Activated CD4-positive, alpha-beta T cell treated with anti-CD3 and anti-CD28 coated beads for 36 hours (primary cell): Measurements from ENCODE around the gene MRGPRX2. TPM values are rescaled to one million over a fixed set of nuclear protein-coding genes. Genes with fewer than 3 reads are reported as not detected.
A peak's percentile ranks its signal among the peaks of the same experiment; 100 is the strongest.

Experiments used
- ATAC-seq: fragments of 200-7000 bp; cut with Tn5 transposase; one replicate; pipeline ENCODE4 v1.10.0; 2021; ENCODE audit warnings: mild to moderate bottlenecking, moderate library complexity
- CTCF ChIA-PET: fragments of 350-600 bp; sonication (Branson Sonifier 250); formaldehyde crosslinking; loops from one replicate; lab custom pipeline; 2021; ENCODE audit warnings: antibody characterized with exemption; lab: Charles Lee
- POLR2A ChIA-PET: fragments of 350-600 bp; sonication (Branson Sonifier 250); formaldehyde crosslinking; loops from one replicate; lab custom pipeline; 2021; ENCODE audit warnings: antibody characterized with exemption, inconsistent platforms; lab: Charles Lee
- DNase-seq: peaks from one replicate; pipeline ENCODE4 v3.0.0-alpha.2; 2020
- H3K27ac Mint-ChIP-seq: one replicate; pipeline ENCODE4 v1.8.0; 2021; ENCODE audit warnings: mixed read lengths
- H3K27me3 Mint-ChIP-seq: one replicate; pipeline ENCODE4 v1.8.0; 2021; ENCODE audit warnings: mixed read lengths
- H3K36me3 Mint-ChIP-seq: one replicate; pipeline ENCODE4 v1.8.0; 2021; ENCODE audit warnings: low read depth, mixed read lengths
- H3K4me1 Mint-ChIP-seq: one replicate; pipeline ENCODE4 v1.8.0; 2021; ENCODE audit warnings: mixed read lengths
- H3K4me3 Mint-ChIP-seq: one replicate; pipeline ENCODE4 v1.8.0; 2021; ENCODE audit warnings: mild to moderate bottlenecking, moderate library complexity, mixed read lengths
- H3K9me3 Mint-ChIP-seq: one replicate; pipeline ENCODE4 v1.8.0; 2021; ENCODE audit warnings: low read depth, mixed read lengths
- intact Hi-C, 2 experiments: fragments of 100-400 bp; cut with DNase I in 1 of 2; cut with micrococcal nuclease in 1 of 2; formaldehyde crosslinking; loops; one replicate each; pipeline versions ENCODE4 v1.14.2 to v1.15.1; 2022 to 2024; cut with DNase I, micrococcal nuclease
- total RNA-seq, 2 experiments: library from RNA; stranded (reverse); gene quantifications; one replicate each; pipeline ENCODE4 v1.2.3, GENCODE V29; 2021

The MRGPRX2 gene
- total RNA-seq, 2 experiments from 2014 or later: not detected

- no peak for ATAC-seq
- no peaks in the 10 kb centered on the region for H3K36me3 Mint-ChIP-seq
- POLR2A ChIA-PET: no interaction called here
- no peak overlapping the region for H3K27ac Mint-ChIP-seq
- CTCF ChIA-PET: interaction anchor here (0.6 kb wide), 1 partner anchor 15 kb away, joined by 3 read pairs; no protein-coding TSS in a partner anchor
- no peaks in the 10 kb centered on the region for H3K4me1 Mint-ChIP-seq
- peaks cover 22% of the 10 kb centered on the region for H3K27me3 Mint-ChIP-seq
- intact Hi-C loops: no loop called here
- peaks cover 3% of the 10 kb centered on the region for H3K9me3 Mint-ChIP-seq
- no peak overlapping the region for H3K4me3 Mint-ChIP-seq
- no peak for DNase-seq
Observed at GRCh38 chr11:19039409-19039808, 21.1 kb downstream of the MRGPRX2 start.

GRCh38 chr11:19032990-19033389 is 27.5 kb downstream of the MRGPRX2 start:
- peaks cover 24% of the 10 kb centered on the region for H3K27me3 Mint-ChIP-seq
- no peak for DNase-seq
- ChIA-PET CTCF (no interaction called here), POLR2A (no interaction called here)
- no peaks in the 10 kb centered on the region for H3K9me3 Mint-ChIP-seq
- no peaks in the 10 kb centered on the region for H3K36me3 Mint-ChIP-seq
- H3K4me1 Mint-ChIP-seq: peaks cover under 1% of the 10 kb centered on the region
- no peak overlapping the region for H3K27ac Mint-ChIP-seq
- no peak overlapping the region for H3K4me3 Mint-ChIP-seq
- intact Hi-C loops: no loop called here
- no peak for ATAC-seq

- no peaks in the 10 kb centered on the region for H3K9me3 Mint-ChIP-seq
- peaks cover 5% of the 10 kb centered on the region for H3K4me1 Mint-ChIP-seq
- DNase-seq: no peak
- H3K27me3 Mint-ChIP-seq: peaks cover 44% of the 10 kb centered on the region
- no peaks in the 10 kb centered on the region for H3K36me3 Mint-ChIP-seq
- intact Hi-C loops: no loop called here
- CTCF ChIA-PET: no interaction called here
- peak; percentile 59 for ATAC-seq
- H3K4me3 Mint-ChIP-seq: no peak overlapping the region
- POLR2A ChIA-PET: no interaction called here
- H3K27ac Mint-ChIP-seq: no peak overlapping the region
Observed at GRCh38 chr11:19027829-19028595, 32.5 kb downstream of the MRGPRX2 start.

GRCh38 chr11:19026862-19027261 is 33.7 kb downstream of the MRGPRX2 start:
- H3K27me3 Mint-ChIP-seq: peaks cover 46% of the 10 kb centered on the region
- no peaks in the 10 kb centered on the region for H3K36me3 Mint-ChIP-seq
- H3K9me3 Mint-ChIP-seq: no peaks in the 10 kb centered on the region
- H3K4me3 Mint-ChIP-seq: no peak overlapping the region
- peak overlapping the region; percentile 16 for H3K27ac Mint-ChIP-seq
- ATAC-seq: peak; percentile 65
- intact Hi-C loops: no loop called here
- peaks cover 5% of the 10 kb centered on the region for H3K4me1 Mint-ChIP-seq
- POLR2A ChIA-PET: no interaction called here
- DNase-seq: no peak
- CTCF ChIA-PET: no interaction called here

- Mint-ChIP-seq H3K27ac (no peak overlapping the region), H3K4me3 (no peak overlapping the region), H3K4me1 (peaks cover 5% of the 10 kb centered on the region), H3K9me3 (no peaks in the 10 kb centered on the region), H3K27me3 (peaks cover 42% of the 10 kb centered on the region), H3K36me3 (no peaks in the 10 kb centered on the region)
- DNase-seq (no peak), ATAC-seq (no peak)
- intact Hi-C loops: no loop called here
- ChIA-PET POLR2A (no interaction called here), CTCF (interaction anchor here (1.2 kb wide), 1 partner anchor 9 kb away, joined by 4 read pairs; no protein-coding TSS in a partner anchor)
Observed at GRCh38 chr11:19025481-19026406, 34.8 kb downstream of the MRGPRX2 start.

- Mint-ChIP-seq H3K36me3 (no peaks in the 10 kb centered on the region), H3K27ac (no peak overlapping the region), H3K27me3 (peaks cover 24% of the 10 kb centered on the region), H3K4me3 (no peak overlapping the region), H3K9me3 (no peaks in the 10 kb centered on the region), H3K4me1 (no peaks in the 10 kb centered on the region)
- ChIA-PET CTCF (no interaction called here), POLR2A (interaction anchor here (0.6 kb wide), 1 partner anchor 1790 kb away, joined by 4 read pairs; no protein-coding TSS in a partner anchor)
- intact Hi-C loops: no loop called here
- DNase-seq (no peak), ATAC-seq (no peak)
Observed at GRCh38 chr11:19020831-19021230, 39.7 kb downstream of the MRGPRX2 start.

- Mint-ChIP-seq H3K4me3 (no peak overlapping the region), H3K27me3 (peaks cover 17% of the 10 kb centered on the region), H3K9me3 (no peaks in the 10 kb centered on the region), H3K27ac (no peak overlapping the region), H3K36me3 (no peaks in the 10 kb centered on the region), H3K4me1 (no peaks in the 10 kb centered on the region)
- ChIA-PET POLR2A (no interaction called here), CTCF (no interaction called here)
- ATAC-seq (no peak), DNase-seq (no peak)
- intact Hi-C loops: no loop called here
Observed at GRCh38 chr11:19018901-19019300, 41.6 kb downstream of the MRGPRX2 start.

- intact Hi-C loops: no loop called here
- H3K27me3 Mint-ChIP-seq: peaks cover 20% of the 10 kb centered on the region
- no peaks in the 10 kb centered on the region for H3K4me1 Mint-ChIP-seq
- H3K36me3 Mint-ChIP-seq: no peaks in the 10 kb centered on the region
- POLR2A ChIA-PET: no interaction called here
- peaks cover 5% of the 10 kb centered on the region for H3K9me3 Mint-ChIP-seq
- DNase-seq (peak; percentile 23), ATAC-seq (no peak)
- no peak overlapping the region for H3K27ac Mint-ChIP-seq
- CTCF ChIA-PET: interaction anchor here (0.8 kb wide), 1 partner anchor 57 kb away, joined by 3 read pairs; no protein-coding TSS in a partner anchor
- H3K4me3 Mint-ChIP-seq: no peak overlapping the region
Observed at GRCh38 chr11:19013181-19013857, 47.2 kb downstream of the MRGPRX2 start.

GRCh38 chr11:19012636-19013035 is 47.9 kb downstream of the MRGPRX2 start:
- intact Hi-C loops: no loop called here
- CTCF ChIA-PET: interaction anchor here (0.8 kb wide), 1 partner anchor 58 kb away, joined by 3 read pairs; no protein-coding TSS in a partner anchor
- Mint-ChIP-seq H3K4me1 (no peaks in the 10 kb centered on the region), H3K27me3 (peaks cover 20% of the 10 kb centered on the region), H3K4me3 (no peak overlapping the region), H3K36me3 (no peaks in the 10 kb centered on the region), H3K9me3 (peaks cover 9% of the 10 kb centered on the region), H3K27ac (no peak overlapping the region)
- POLR2A ChIA-PET: no interaction called here
- ATAC-seq: no peak
- DNase-seq: no peak
